HG02588 (cell line): ENCODE measurements around the gene TRABD2B.

Experiments
- ATAC-seq: cut with Tn5 transposase; IDR thresholded peaks from one replicate; pipeline ENCODE4 v1.9.1; 2021; ENCODE audit warnings: mild to moderate bottlenecking, moderate library complexity; ENCODE audit not compliant: unreplicated experiment

The TRABD2B gene

GRCh38 chr1:48022306-48022705 lies 25.1 kb upstream of the TRABD2B start:
- no peak for ATAC-seq

DNA sequence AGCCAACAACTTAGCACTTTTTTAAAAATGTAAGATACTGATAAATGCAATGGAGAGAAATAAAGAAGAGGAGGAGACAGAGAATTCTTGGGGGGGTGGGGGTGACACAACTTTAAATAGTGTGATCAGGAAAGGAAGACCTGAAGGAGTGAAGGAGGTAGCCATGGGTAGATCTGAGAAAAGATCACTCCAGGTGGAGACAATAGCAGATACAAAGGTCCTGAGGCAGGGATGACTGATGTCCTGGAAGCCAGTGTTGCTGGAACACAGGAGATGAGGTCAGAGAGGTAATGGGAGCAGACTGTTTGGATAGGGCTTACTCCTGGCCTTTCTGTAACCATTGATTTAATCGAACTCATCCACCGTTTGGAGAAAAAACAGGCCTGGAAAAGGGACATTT lies 24.6 kb upstream of the TRABD2B start:
- no peak for ATAC-seq

- ATAC-seq = no peak
Measured at GRCh38 chr1:48019714-48020315, 22.6 kb upstream of the TRABD2B start.

DNA sequence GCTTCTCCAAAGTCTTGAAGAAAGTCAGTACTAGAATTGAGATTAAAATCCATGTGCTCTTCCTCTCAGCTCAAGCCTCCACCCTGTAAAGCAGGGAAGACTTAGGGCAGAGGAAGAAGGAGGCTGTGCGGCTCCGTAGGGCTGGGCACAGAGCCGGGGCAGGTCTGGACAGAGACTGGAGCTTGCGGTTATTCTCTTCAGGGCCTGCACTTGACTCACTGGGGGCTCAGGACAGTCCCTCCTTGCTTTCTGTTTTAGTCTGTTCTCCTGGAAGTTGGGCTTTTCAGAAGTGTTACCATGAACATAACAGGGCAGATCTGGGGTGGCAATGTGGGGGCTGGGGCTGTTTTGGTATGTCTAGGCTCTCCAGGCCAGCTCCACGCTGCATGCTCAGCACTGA lies 21.6 kb upstream of the TRABD2B start:
- ATAC-seq = no peak

GRCh38 chr1:48017716-48018115 lies 20.5 kb upstream of the TRABD2B start:
- ATAC-seq = no peak

DNA sequence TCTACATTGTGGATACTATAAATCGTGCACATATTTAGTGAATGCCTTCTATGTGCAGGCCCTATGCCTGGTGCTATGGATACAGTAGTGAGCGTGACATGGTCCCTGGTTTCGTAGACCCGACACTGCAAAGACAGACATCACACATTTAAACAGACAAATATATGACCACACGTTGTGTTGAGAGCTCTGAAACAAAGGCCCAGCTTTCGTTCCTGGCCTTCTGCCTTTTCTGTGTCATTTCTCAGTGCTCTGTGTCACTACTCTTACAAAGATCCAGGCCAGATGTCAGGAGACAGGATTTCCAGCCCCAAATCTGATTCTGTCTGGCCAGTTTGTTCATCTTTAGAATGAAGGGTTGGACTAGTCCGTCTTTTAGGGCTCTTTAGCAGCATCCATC lies 19.3 kb upstream of the TRABD2B start:
- no peak for ATAC-seq

DNA sequence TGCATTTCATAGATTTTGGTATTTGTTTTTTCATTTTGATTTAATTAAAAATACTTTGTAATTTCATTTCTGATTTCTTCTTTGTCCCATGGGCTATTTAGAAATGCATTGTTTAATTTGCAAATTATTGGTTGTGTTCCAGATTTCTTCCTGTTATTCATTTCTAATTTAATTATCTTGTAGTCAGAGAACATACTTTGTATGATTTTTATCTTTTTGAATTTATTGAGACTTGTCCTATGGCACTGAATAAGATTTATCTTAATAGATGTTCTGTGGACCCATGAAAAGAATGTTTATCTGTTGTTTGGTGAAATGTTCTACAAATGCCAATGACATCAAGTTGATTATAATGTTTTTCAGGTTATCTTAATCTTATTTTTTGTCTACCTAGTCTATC lies 16.1 kb upstream of the TRABD2B start:
- ATAC-seq = no peak

DNA sequence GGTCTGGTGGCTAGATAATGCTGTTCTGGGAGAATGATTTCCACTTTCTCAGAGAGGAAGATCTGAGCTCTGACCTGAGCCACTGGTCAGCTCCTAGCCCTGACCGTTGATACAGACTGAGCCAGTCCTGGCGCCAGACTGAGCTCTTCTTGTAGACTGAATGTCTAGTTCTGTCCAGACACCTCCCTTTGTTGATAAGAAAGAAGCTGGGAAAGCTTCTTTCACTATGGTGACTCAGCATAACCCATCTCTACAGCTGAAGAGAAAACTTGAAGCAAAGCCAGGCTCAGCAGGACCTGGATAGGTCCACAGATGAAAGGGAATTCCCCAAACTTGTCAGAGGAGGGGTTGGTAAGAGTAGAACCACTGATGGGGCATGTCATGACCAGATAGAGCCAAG lies 9.9 kb upstream of the TRABD2B start:
- ATAC-seq = no peak

DNA sequence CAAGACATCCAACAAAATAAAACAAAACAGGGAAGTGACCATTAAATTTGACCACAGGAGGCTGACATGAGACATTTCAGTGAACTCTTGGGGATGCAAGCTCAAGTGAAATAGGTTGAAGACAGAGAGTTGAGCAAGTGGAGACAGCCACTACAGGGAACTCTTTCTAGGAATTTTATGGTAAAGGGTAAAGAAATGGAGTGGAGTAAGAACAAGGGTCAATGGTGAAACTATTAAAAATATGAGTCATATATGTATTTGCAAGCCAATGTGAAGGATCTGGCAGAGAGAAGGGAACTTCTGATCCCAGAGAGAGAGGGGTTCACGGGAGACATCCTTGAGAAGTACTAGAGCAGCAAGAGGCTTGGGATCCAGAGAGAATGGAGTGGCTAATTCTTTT lies 9.1 kb upstream of the TRABD2B start:
- no peak for ATAC-seq

GRCh38 chr1:48005253-48006117 lies 8.3 kb upstream of the TRABD2B start:
- no peak for ATAC-seq

GRCh38 chr1:48003741-48004531 lies 6.8 kb upstream of the TRABD2B start:
- no peak for ATAC-seq

GRCh38 chr1:48002142-48002541 lies 5.0 kb upstream of the TRABD2B start:
- no peak for ATAC-seq

- ATAC-seq = no peak
Measured at GRCh38 chr1:48001696-48002095, 4.5 kb upstream of the TRABD2B start.

GRCh38 chr1:48000883-48001282 lies 3.7 kb upstream of the TRABD2B start:
- no peak for ATAC-seq

- ATAC-seq = no peak
Measured at GRCh38 chr1:47999097-47999496, 1.9 kb upstream of the TRABD2B start.

- no peak for ATAC-seq
Measured at GRCh38 chr1:47998396-47998990, 1.3 kb upstream of the TRABD2B start.

DNA sequence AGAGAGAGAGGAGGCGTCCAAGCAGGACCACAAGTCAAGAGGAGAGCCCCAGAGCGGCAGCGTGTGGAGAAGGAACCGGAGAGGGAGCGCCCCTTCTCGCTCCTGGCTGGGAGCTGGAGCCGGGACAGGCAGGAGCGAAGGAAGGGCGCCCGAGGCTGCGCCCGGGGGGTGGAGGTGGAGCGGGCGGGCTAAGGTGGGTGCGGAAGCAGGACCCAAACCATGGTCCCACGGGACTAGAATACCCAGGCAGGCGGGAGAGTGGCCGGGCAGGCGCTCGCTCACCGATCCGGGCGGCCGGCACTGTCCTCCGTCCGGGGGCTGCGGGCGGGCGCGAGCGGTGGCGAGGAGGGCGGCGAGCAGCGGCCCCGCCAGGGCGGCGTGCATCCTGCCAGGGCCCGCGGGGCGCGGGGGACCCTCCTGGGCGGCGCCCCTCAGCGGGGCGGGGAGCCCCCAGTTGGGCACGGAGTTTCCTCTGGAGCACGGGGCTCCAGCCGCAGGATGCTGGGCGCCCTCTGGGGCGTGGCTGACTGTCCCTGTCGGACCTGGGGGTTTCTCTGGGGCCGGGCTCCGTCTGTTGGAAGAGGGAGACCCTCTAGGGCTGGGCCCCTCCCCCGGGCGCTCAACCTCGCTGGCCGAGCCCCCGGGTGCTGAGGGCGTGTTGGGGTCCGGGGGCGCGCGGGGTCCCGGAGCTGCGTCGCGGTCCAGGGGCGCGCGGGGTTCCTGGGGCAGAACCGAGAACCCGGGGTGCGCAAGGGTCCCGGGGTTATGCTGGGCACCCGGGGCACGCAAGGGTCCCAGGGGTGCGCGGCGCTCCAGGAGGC lies 569 bp downstream of the TRABD2B start:
- ATAC-seq = no peak

GRCh38 chr1:47996060-47996405 lies 1.2 kb downstream of the TRABD2B start:
- no peak for ATAC-seq

DNA sequence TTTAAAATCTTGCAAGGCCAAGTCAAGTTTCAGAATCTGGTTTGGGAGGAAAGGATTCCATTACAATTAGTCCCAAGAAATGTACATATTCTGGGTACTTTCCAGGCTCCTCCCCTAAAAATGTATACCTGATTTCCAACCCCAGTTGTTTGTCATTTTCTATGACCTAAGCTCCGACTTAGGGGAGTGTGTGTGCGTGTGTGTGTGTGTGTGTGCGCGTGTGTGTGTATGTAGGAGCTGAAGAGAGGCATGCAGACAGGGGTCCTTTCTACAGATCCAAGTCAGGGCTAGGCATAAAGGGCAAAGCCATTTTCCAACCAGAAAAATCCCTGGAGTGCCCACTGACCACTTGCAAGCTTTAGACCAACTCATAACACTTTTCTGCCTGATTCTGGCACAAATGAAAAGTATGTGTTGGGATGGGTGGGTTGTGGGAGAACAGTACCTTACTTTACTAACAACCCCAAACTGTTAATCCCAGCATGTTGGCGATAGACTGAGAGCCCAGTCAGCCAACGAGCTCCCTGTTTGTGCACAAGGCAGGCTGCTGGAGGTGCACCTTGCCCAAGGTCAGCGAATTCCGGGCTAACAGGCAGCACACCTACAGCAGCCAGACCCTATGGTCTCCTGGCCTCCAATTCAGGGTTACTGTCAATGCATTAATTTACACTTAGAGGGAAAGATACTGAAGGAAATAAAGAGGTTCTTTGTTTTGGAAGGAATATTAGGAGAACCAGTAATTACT lies 1.7 kb downstream of the TRABD2B start:
- no peak for ATAC-seq
